GM23338 (cell line): ENCODE data around the gene LOXL1. TPM values are rescaled to one million over a fixed set of nuclear protein-coding genes. Genes with fewer than 3 reads are reported as not detected.
A peak's percentile ranks its signal among the peaks of the same experiment; 100 is the strongest.

Experiments used
- ATAC-seq: fragments of 200-7000 bp; cut with Tn5 transposase; 3 replicates; pipeline ENCODE4 v1.9.1; 2020
- DNase-seq: peaks from one replicate; pipeline ENCODE4 v3.0.0-alpha.2; 2015; ENCODE audit warnings: low spot score
- H2AFZ ChIP-seq: fragments of 200-600 bp; sonication (generic); 2 replicates; pipeline ENCODE4 v1.8.0; 2016; ENCODE audit warnings: antibody characterized with exemption, mild to moderate bottlenecking, moderate library complexity
- H3F3A ChIP-seq: fragments of 200-600 bp; sonication (generic); replicated peaks from 2 replicates; pipeline ENCODE4 v1.8.0; 2017; ENCODE audit warnings: antibody characterized with exemption, mixed run types, low read depth
- H3K27ac ChIP-seq: fragments of 200-600 bp; sonication (generic); 2 replicates; pipeline ENCODE4 v1.6.1; 2016; ENCODE audit warnings: low read depth
- H3K27me3 ChIP-seq: fragments of 200-600 bp; sonication (generic); 2 replicates; pipeline ENCODE4 v1.8.0; 2016; ENCODE audit warnings: mild to moderate bottlenecking, mixed run types, moderate library complexity; ENCODE audit not compliant: insufficient read depth
- H3K36me3 ChIP-seq: fragments of 200-600 bp; sonication (generic); 2 replicates; pipeline ENCODE4 v1.8.0; 2016; ENCODE audit warnings: mild to moderate bottlenecking; ENCODE audit not compliant: insufficient read depth
- H3K4me1 ChIP-seq: fragments of 200-600 bp; sonication (generic); 2 replicates; pipeline ENCODE4 v1.8.0; 2016; ENCODE audit warnings: mild to moderate bottlenecking, moderate library complexity; ENCODE audit not compliant: insufficient read depth
- H3K4me2 ChIP-seq: fragments of 200-600 bp; sonication (generic); 2 replicates; pipeline ENCODE4 v1.7.1; 2017; ENCODE audit warnings: mixed run types
- H3K4me3 ChIP-seq: fragments of 200-600 bp; sonication (generic); 2 replicates; pipeline ENCODE4 v1.6.1; 2016; ENCODE audit warnings: mixed run types
- H3K79me2 ChIP-seq: fragments of 200-600 bp; sonication (generic); replicated peaks from 2 replicates; pipeline ENCODE4 v1.8.0; 2017; ENCODE audit warnings: mild to moderate bottlenecking; ENCODE audit not compliant: insufficient read depth
- H3K9me2 ChIP-seq: fragments of 200-600 bp; sonication (generic); 2 replicates; pipeline ENCODE4 v1.8.0; 2017; ENCODE audit not compliant: insufficient read depth
- H4K20me1 ChIP-seq: fragments of 200-600 bp; sonication (generic); replicated peaks from 2 replicates; pipeline ENCODE4 v1.8.0; 2017; ENCODE audit warnings: mild to moderate bottlenecking; ENCODE audit not compliant: insufficient read depth
- H3K27ac Mint-ChIP-seq: 2 replicates; pipeline ENCODE4 v1.8.0; 2020; ENCODE audit warnings: inconsistent platforms, mild to moderate bottlenecking, moderate library complexity, mixed read lengths
- H3K27me3 Mint-ChIP-seq: 3 replicates; pipeline ENCODE4 v1.8.0; 2022; ENCODE audit warnings: low read depth, mild to moderate bottlenecking, moderate library complexity, mixed read lengths, inconsistent platforms; ENCODE audit not compliant: insufficient read depth, poor library complexity
- H3K36me3 Mint-ChIP-seq: 3 replicates; pipeline ENCODE4 v1.8.0; 2021; ENCODE audit warnings: low read depth, mild to moderate bottlenecking, inconsistent platforms, moderate library complexity, mixed read lengths
- H3K4me1 Mint-ChIP-seq: 3 replicates; pipeline ENCODE4 v1.8.0; 2020; ENCODE audit warnings: mild to moderate bottlenecking, inconsistent platforms, mixed read lengths
- H3K4me3 Mint-ChIP-seq: 3 replicates; pipeline ENCODE4 v1.8.0; 2021; ENCODE audit warnings: moderate library complexity, mild to moderate bottlenecking, inconsistent platforms, mixed read lengths
- H3K9me3 Mint-ChIP-seq: 3 replicates; pipeline ENCODE4 v1.8.0; 2020; ENCODE audit warnings: moderate library complexity, mild to moderate bottlenecking, inconsistent platforms, mixed read lengths
- CREB1 ChIP-seq: fragments of 250-450 bp; sonication (Bioruptor Pico); IDR thresholded peaks from 2 replicates; pipeline ENCODE4 v1.5.0; 2020; ENCODE audit warnings: low read depth, mild to moderate bottlenecking, moderate library complexity
- CTCF ChIP-seq, 2 experiments: fragments of 200-600 bp in 1 of 2; sonication (generic) in 1 of 2; conservative IDR thresholded peaks; 2 replicates each; pipeline versions ENCODE4 v1.5.1 to v1.6.1; 2016 to 2017; ENCODE audit warnings: antibody characterized with exemption in 2 of 2, low read depth in 2 of 2, mild to moderate bottlenecking in 2 of 2, moderate library complexity in 1 of 2
- ETS1 ChIP-seq: IDR thresholded peaks from 2 replicates; pipeline ENCODE4 v1.6.1; 2016; ENCODE audit warnings: antibody characterized with exemption
- EZH2phosphoT487 ChIP-seq: fragments of 200-600 bp; sonication (generic); IDR thresholded peaks from one replicate; pipeline ENCODE4 v1.8.1; 2018; ENCODE audit warnings: antibody characterized with exemption; ENCODE audit not compliant: unreplicated experiment
- POLR2AphosphoS5 ChIP-seq: IDR thresholded peaks from 2 replicates; pipeline ENCODE4 v1.6.1; 2016; ENCODE audit warnings: antibody characterized with exemption, low read depth
- polyA plus RNA-seq: library from polyadenylated mRNA; unstranded; fragments of >200 nt; fragmentation: Nextera tagmentation; extraction: Ambion mirVana; gene quantifications from 2 replicates; pipeline ENCODE4 v1.2.1, GENCODE V29; 2016
- total RNA-seq: library from RNA; depleted of rRNA; stranded (reverse); fragments of >200 nt; shearing (Covaris generic); gene quantifications from 2 replicates; pipeline ENCODE4 v1.2.3, GENCODE V29; 2014

The LOXL1 gene
- total and polyA plus RNA-seq, 2 experiments from 2014 or later, result 6.9 to 10.8 TPM

- Mint-ChIP-seq H3K4me1 (peaks cover 54% of the 10 kb centered on the region), H3K27me3 (peaks cover 12% of the 10 kb centered on the region), H3K27ac (peak overlapping the region; percentile 49), H3K36me3 (peaks cover 18% of the 10 kb centered on the region), H3K4me3 (peak overlapping the region; percentile 42), H3K9me3 (peaks cover 6% of the 10 kb centered on the region; the same call in 2 of the 3 replicates)
- H3F3A ChIP-seq, result no peaks in the 10 kb centered on the region
- no peaks in the 10 kb centered on the region for H3K36me3 ChIP-seq
- peak overlapping the region; percentile 74 for H3K4me2 ChIP-seq
- peak overlapping the region; percentile 44 for H2AFZ ChIP-seq
- H3K4me1 ChIP-seq, result peaks cover 52% of the 10 kb centered on the region
- no peaks in the 10 kb centered on the region for H4K20me1 ChIP-seq
- ATAC-seq, result peak; percentile 54
- no peaks in the 10 kb centered on the region for H3K79me2 ChIP-seq
- H3K4me3 ChIP-seq, result peak overlapping the region; percentile 46
- peak; percentile 19; the same call in 1 of the 2 replicates for TF ChIP-seq ETS1
- TF ChIP-seq CTCF (conservative IDR thresholded peaks at IDR 0.05; ENCODE audit: low read depth in 2 of 2), result no peak
- no peak; the same call in 1 of the 2 replicates for TF ChIP-seq POLR2AphosphoS5
- no peak for TF ChIP-seq CREB1 (CRISPR knock-in tag)
- no peak for TF ChIP-seq EZH2phosphoT487
- DNase-seq, result peak; percentile 92
- H3K27ac ChIP-seq, result peak overlapping the region; percentile 39; the same call in 1 of the 2 replicates
- no peaks in the 10 kb centered on the region for H3K9me2 ChIP-seq
- H3K27me3 ChIP-seq, result peaks cover 3% of the 10 kb centered on the region; the same call in 1 of the 2 replicates
Observed at GRCh38 chr15:73922186-73923151, 3.8 kb upstream of the LOXL1 start.

- Histone ChIP-seq H3K36me3 (no peaks in the 10 kb centered on the region), H3K27ac (no peak overlapping the region), H3K4me3 (peak overlapping the region; percentile 46; the same call in 1 of the 2 replicates), H3K9me2 (no peaks in the 10 kb centered on the region), H4K20me1 (no peaks in the 10 kb centered on the region), H3K27me3 (peaks cover 8% of the 10 kb centered on the region; the same call in 1 of the 2 replicates), H3K79me2 (no peaks in the 10 kb centered on the region), H3K4me2 (peak overlapping the region; percentile 74), H3K4me1 (peaks cover 54% of the 10 kb centered on the region), H2AFZ (peak overlapping the region; percentile 44; the same call in 1 of the 2 replicates), H3F3A (no peaks in the 10 kb centered on the region)
- TF ChIP-seq POLR2AphosphoS5 (no peak), CTCF (conservative IDR thresholded peaks at IDR 0.05; ENCODE audit: low read depth in 2 of 2) (no peak)
- peaks cover 12% of the 10 kb centered on the region for H3K27me3 Mint-ChIP-seq
- peak overlapping the region; percentile 49 for H3K27ac Mint-ChIP-seq
- peaks cover 1% of the 10 kb centered on the region; the same call in 1 of the 3 replicates for H3K9me3 Mint-ChIP-seq
- peaks cover 57% of the 10 kb centered on the region for H3K4me1 Mint-ChIP-seq
- H3K36me3 Mint-ChIP-seq, result peaks cover 11% of the 10 kb centered on the region
- DNase-seq, result no peak
- H3K4me3 Mint-ChIP-seq, result peak overlapping the region; percentile 42
- no peak for ATAC-seq
Observed at GRCh38 chr15:73923156-73923487, 3.1 kb upstream of the LOXL1 start.
